ENCODE measurements around the gene C1orf35. TPM values are rescaled to one million over a fixed set of nuclear protein-coding genes. Genes with fewer than 3 reads are reported as not detected.

C1orf35 gene
- total RNA-seq, 1 experiment from 2014 or later = 24.9 TPM

GRCh38 chr1:228085287-228085951 is 17.7 kb downstream of the C1orf35 start:
- peak overlapping the region; percentile 82; the same call in 1 of the 2 replicates for H3K27ac ChIP-seq (ENCODE audit: low read length)
- in situ Hi-C loops (cut with HindIII; ENCODE audit: low pct_unique_long_range_greater_than_20kb, low sequenced_read_pairs) (no loop called here), intact Hi-C loops (cut with micrococcal nuclease; ENCODE audit: unreplicated experiment) (no loop called here)
- no peaks in the 10 kb centered on the region for H3K9me3 ChIP-seq (ENCODE audit: control insufficient read depth, insufficient read depth, low read depth, low read length)
- peaks cover 70% of the 10 kb centered on the region for H3K4me1 ChIP-seq (ENCODE audit: control insufficient read depth, insufficient read depth, low read length)
- CTCF ChIA-PET = no interaction called here
- H3K27me3 ChIP-seq (ENCODE audit: control insufficient read depth, insufficient read depth, low read length) = no peaks in the 10 kb centered on the region
- ATAC-seq (no peak), DNase-seq (ENCODE audit: low read depth, low spot score) (no peak)
- H3K4me3 ChIP-seq (ENCODE audit: low read depth in 2 of 2, low read length in 2 of 2) = peak overlapping the region; percentile 87 to 98
- H3K36me3 ChIP-seq (ENCODE audit: control insufficient read depth, insufficient read depth, low read length) = peaks cover 7% of the 10 kb centered on the region; the same call in 1 of the 2 replicates
- POLR2A ChIA-PET = no interaction called here
- no TSS peak for BruUV-seq (replicated peaks)
- no peak for TF ChIP-seq SIN3A (IDR thresholded peaks at IDR 0.05; ENCODE audit: borderline replicate concordance, insufficient read depth, low read depth, low read length)
- TF ChIP-seq CTCF (IDR thresholded peaks at IDR 0.05) = no peak
- no peak for TF ChIP-seq REST (IDR thresholded peaks at IDR 0.05; ENCODE audit: insufficient read depth in 1 of 2, low read depth in 2 of 2, low read length in 1 of 2)
- TF ChIP-seq POLR2AphosphoS5 (IDR thresholded peaks at IDR 0.05; ENCODE audit: low read depth, low read length) = no peak
- no peak for TF ChIP-seq TCF7L2 (IDR thresholded peaks at IDR 0.05; ENCODE audit: low read depth, low read length)

- H3K9me3 ChIP-seq (ENCODE audit: control insufficient read depth, insufficient read depth, low read depth, low read length) = no peaks in the 10 kb centered on the region
- intact Hi-C loops (cut with micrococcal nuclease; ENCODE audit: unreplicated experiment) = no loop called here
- ChIA-PET POLR2A (no interaction called here), CTCF (no interaction called here)
- DNase-seq (ENCODE audit: low read depth, low spot score) (no peak), ATAC-seq (no peak)
- H3K4me3 ChIP-seq (ENCODE audit: low read depth in 2 of 2, low read length in 2 of 2) = peak overlapping the region; percentile 87 to 98
- BruUV-seq (replicated peaks) = no TSS peak
- H3K4me1 ChIP-seq (ENCODE audit: control insufficient read depth, insufficient read depth, low read length) = peaks cover 64% of the 10 kb centered on the region
- H3K27ac ChIP-seq (ENCODE audit: low read length) = peak overlapping the region; percentile 82
- TF ChIP-seq POLR2AphosphoS5 (IDR thresholded peaks at IDR 0.05; ENCODE audit: low read depth, low read length) = no peak
- TF ChIP-seq TCF7L2 (IDR thresholded peaks at IDR 0.05; ENCODE audit: low read depth, low read length) = no peak
- no peak for TF ChIP-seq CTCF (IDR thresholded peaks at IDR 0.05)
- TF ChIP-seq REST (IDR thresholded peaks at IDR 0.05; ENCODE audit: insufficient read depth in 1 of 2, low read depth in 2 of 2, low read length in 1 of 2) = no peak
- TF ChIP-seq SIN3A (IDR thresholded peaks at IDR 0.05; ENCODE audit: borderline replicate concordance, insufficient read depth, low read depth, low read length) = no peak
- H3K27me3 ChIP-seq (ENCODE audit: control insufficient read depth, insufficient read depth, low read length) = no peaks in the 10 kb centered on the region
- H3K36me3 ChIP-seq (ENCODE audit: control insufficient read depth, insufficient read depth, low read length) = peaks cover 7% of the 10 kb centered on the region; the same call in 1 of the 2 replicates
- in situ Hi-C loops (cut with HindIII; ENCODE audit: low pct_unique_long_range_greater_than_20kb, low sequenced_read_pairs) = no loop called here
These were observed 18.3 kb downstream of the C1orf35 start for GRCh38 chr1:228084797-228085196.
